OCI-LY1 (cell line): ENCODE data around the gene PPP1R11.

Source experiments
- CTCF ChIP-seq: fragments of 200-600 bp; sonication (generic), shearing (Covaris generic); IDR thresholded peaks from 2 replicates; pipeline ENCODE4 v1.5.1; 2017; ENCODE audit warnings: mild to moderate bottlenecking, antibody characterized with exemption, low read length, moderate library complexity, mixed read lengths
- EZH2 ChIP-seq: fragments of 200-600 bp; sonication (generic), shearing (Covaris generic); IDR thresholded peaks from 2 replicates; pipeline ENCODE4 v1.8.0; 2017; ENCODE audit warnings: borderline replicate concordance, mixed run types, mild to moderate bottlenecking, antibody characterized with exemption, low read length, moderate library complexity, mixed read lengths

- TF ChIP-seq CTCF, result peak; percentile 91
- TF ChIP-seq EZH2, result no peak
Observed at GRCh38 chr6:30102970-30103871, 36.2 kb downstream of the PPP1R11 start.
